Measurements from ENCODE around the gene SERPINB8.
"Not testable (repeated sequence)": the region's sequence is repeated elsewhere in the genome, so short reads cannot be mapped to it uniquely, and the experiment has no call there.

Gene SERPINB8

GRCh38 chr18:63969942-63970808 lies at the start of gene SERPINB8:
SERPINB8 (plus strand) TSS chr18:63970081; CDS start chr18:63978309, 8,228 bp downstream.
- peak; percentile 95 for DNase-seq (ENCODE audit: low spot score)

- DNase-seq (ENCODE audit: low spot score) = no peak
Observed at GRCh38 chr18:63922049-63922448, 47.8 kb upstream of the SERPINB8 start.

- DNase-seq (ENCODE audit: low spot score) = no peak
Observed at GRCh38 chr18:63924551-63924950, 45.3 kb upstream of the SERPINB8 start.

GRCh38 chr18:63928331-63928730 lies 41.5 kb upstream of the SERPINB8 start:
- no peak for DNase-seq (ENCODE audit: low spot score)

GRCh38 chr18:63929369-63929768 lies 40.5 kb upstream of the SERPINB8 start:
- DNase-seq (ENCODE audit: low spot score) = not testable (repeated sequence)

- no peak for DNase-seq (ENCODE audit: low spot score)
Observed at GRCh38 chr18:63930773-63931354, 39.0 kb upstream of the SERPINB8 start.

GRCh38 chr18:63936156-63936931 lies 33.5 kb upstream of the SERPINB8 start:
- DNase-seq (ENCODE audit: low spot score) = no peak

- DNase-seq (ENCODE audit: low spot score) = no peak
Observed at GRCh38 chr18:63936932-63937393, 32.9 kb upstream of the SERPINB8 start.

GRCh38 chr18:63940008-63940407 lies 29.9 kb upstream of the SERPINB8 start:
- no peak for DNase-seq (ENCODE audit: low spot score)

- not testable (repeated sequence) for DNase-seq (ENCODE audit: low spot score)
Observed at GRCh38 chr18:63940543-63941050, 29.3 kb upstream of the SERPINB8 start.

GRCh38 chr18:63947051-63947790 lies 22.7 kb upstream of the SERPINB8 start:
- no peak for DNase-seq (ENCODE audit: low spot score)

- DNase-seq (ENCODE audit: low spot score) = peak; percentile 89
Observed at GRCh38 chr18:63949068-63949737, 20.7 kb upstream of the SERPINB8 start, which contains the start of gene HMSD. HMSD (plus strand) TSS chr18:63949301; CDS start chr18:63953456, 4,155 bp downstream.

- peak; percentile 81 for DNase-seq (ENCODE audit: low spot score)
Observed at GRCh38 chr18:63951302-63951705, 18.6 kb upstream of the SERPINB8 start.

GRCh38 chr18:63953811-63954210 lies 16.1 kb upstream of the SERPINB8 start:
- no peak for DNase-seq (ENCODE audit: low spot score)

- DNase-seq (ENCODE audit: low spot score) = no peak
Observed at GRCh38 chr18:63956755-63957154, 13.1 kb upstream of the SERPINB8 start.

GRCh38 chr18:63960891-63961290 lies 9.0 kb upstream of the SERPINB8 start:
- no peak for DNase-seq (ENCODE audit: low spot score)

- no peak for DNase-seq (ENCODE audit: low spot score)
Observed at GRCh38 chr18:63961435-63961980, 8.4 kb upstream of the SERPINB8 start.

- DNase-seq (ENCODE audit: low spot score) = no peak
Observed at GRCh38 chr18:63962137-63962536, 7.7 kb upstream of the SERPINB8 start.

GRCh38 chr18:63963615-63964256 lies 6.1 kb upstream of the SERPINB8 start:
- peak; percentile 61 for DNase-seq (ENCODE audit: low spot score)

GRCh38 chr18:63964908-63965307 lies 5.0 kb upstream of the SERPINB8 start:
- DNase-seq (ENCODE audit: low spot score) = no peak

Measured in RKO (cell line).